ENCODE results near the gene MPST. TPM values are rescaled to one million over a fixed set of nuclear protein-coding genes. Genes with fewer than 3 reads are reported as not detected.
"Not testable (repeated sequence)": the region's sequence is repeated elsewhere in the genome, so short reads cannot be mapped to it uniquely, and the experiment has no call there.

MPST gene
- total RNA-seq, 1 donor from 2014 or later: 36.9 TPM

DNA sequence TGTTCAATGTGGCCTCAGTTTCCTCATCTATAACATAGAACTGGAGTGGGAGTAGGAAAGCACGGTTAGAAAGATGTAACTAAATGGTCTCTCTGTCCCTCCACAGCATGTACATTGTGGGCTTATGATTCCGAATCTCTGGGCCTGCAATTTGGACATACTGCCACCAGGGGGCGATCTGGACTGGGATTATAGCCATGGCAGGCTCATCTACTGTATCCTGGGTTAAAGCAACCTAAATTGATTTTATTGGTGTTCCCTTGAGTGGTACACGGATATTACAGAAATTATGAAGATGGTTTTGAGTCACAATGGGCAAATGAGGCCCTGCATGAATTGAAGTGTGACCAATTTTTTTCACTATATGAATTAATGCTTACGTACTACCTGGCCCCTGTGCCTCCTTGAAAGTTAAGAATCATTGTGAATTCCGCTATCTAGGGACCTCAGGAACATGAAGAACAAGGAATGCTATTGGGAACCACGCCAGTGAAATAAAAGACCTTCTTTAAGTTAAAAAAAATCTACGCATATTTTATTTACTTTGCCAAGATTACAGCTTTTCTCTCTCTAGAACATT lies 33.2 kb upstream of the MPST start:
- TF ChIP-seq, protein P1, sequence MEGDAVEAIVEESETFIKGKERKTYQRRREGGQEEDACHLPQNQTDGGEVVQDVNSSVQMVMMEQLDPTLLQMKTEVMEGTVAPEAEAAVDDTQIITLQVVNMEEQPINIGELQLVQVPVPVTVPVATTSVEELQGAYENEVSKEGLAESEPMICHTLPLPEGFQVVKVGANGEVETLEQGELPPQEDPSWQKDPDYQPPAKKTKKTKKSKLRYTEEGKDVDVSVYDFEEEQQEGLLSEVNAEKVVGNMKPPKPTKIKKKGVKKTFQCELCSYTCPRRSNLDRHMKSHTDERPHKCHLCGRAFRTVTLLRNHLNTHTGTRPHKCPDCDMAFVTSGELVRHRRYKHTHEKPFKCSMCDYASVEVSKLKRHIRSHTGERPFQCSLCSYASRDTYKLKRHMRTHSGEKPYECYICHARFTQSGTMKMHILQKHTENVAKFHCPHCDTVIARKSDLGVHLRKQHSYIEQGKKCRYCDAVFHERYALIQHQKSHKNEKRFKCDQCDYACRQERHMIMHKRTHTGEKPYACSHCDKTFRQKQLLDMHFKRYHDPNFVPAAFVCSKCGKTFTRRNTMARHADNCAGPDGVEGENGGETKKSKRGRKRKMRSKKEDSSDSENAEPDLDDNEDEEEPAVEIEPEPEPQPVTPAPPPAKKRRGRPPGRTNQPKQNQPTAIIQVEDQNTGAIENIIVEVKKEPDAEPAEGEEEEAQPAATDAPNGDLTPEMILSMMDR (IDR thresholded peaks at IDR 0.05): peak; percentile 77
- TF ChIP-seq EZH2 (IDR thresholded peaks at IDR 0.05): no peak
- no peak overlapping the region for H3K4me3 Mint-ChIP-seq
- no peaks in the 10 kb centered on the region for H3F3A ChIP-seq (ENCODE audit: low read depth)
- H3K79me2 ChIP-seq (ENCODE audit: low read depth): no peaks in the 10 kb centered on the region
- peaks cover 20% of the 10 kb centered on the region for H3K9me3 Mint-ChIP-seq
- H3K9me3 ChIP-seq (ENCODE audit: low read depth): peaks cover 7% of the 10 kb centered on the region
- no peak overlapping the region for H3K4me3 ChIP-seq
- H3K27me3 ChIP-seq: peaks cover 17% of the 10 kb centered on the region
- H3K27me3 Mint-ChIP-seq (ENCODE audit: insufficient read depth, low read depth): peaks cover 9% of the 10 kb centered on the region
- H3K9ac ChIP-seq: no peak overlapping the region
- H3K36me3 Mint-ChIP-seq: no peaks in the 10 kb centered on the region
- no peaks in the 10 kb centered on the region for H3K4me1 ChIP-seq
- H3K4me2 ChIP-seq: no peak overlapping the region
- DNase-seq (ENCODE audit: low spot score): peak; percentile 21
- peaks cover 6% of the 10 kb centered on the region for H3K4me1 Mint-ChIP-seq
- H2AFZ ChIP-seq (replicated peaks): no peak overlapping the region
- H4K20me1 ChIP-seq (ENCODE audit: low read depth): no peaks in the 10 kb centered on the region
- H3K27ac ChIP-seq: no peak overlapping the region
- H3K36me3 ChIP-seq: no peaks in the 10 kb centered on the region
- H3K27ac Mint-ChIP-seq: no peak overlapping the region

DNA sequence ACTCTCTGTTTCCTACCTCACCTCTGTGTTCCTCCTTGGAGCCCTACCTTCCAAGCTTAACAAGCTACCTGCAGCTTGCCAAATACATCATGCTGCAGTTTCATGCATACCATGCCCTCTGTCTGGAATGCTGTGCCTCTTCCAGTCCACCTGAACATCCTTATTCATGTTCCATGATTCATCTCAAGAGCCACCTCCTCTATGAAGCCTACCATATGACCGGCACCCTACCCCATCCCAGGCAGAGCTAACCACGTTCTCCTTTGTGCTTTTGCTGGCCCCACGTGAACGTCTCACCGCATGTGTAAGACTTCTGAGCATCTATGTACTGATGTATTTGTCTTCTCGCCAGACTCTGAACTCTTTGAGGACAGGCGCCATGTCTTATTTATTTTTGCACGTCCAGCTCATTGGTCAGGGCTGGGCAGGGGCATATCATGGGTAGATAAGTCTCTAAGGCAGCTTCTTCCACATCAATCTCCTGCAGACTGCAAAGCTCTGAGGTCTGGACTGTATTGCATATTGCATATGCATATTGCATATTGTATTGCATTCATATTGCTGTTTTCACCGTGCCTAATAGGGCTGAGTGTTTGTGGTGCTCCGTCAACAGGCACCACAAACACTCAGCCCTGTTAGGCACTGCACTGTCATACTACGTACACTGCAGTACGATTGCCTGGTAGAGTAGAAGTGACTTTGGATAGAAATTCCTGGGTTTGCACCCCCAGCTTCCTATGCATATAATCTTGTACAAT lies 31.3 kb upstream of the MPST start:
- Histone ChIP-seq H3K9me3 (ENCODE audit: low read depth) (peaks cover 7% of the 10 kb centered on the region), H3F3A (ENCODE audit: low read depth) (no peaks in the 10 kb centered on the region), H3K4me1 (no peaks in the 10 kb centered on the region), H3K4me3 (no peak overlapping the region), H2AFZ (replicated peaks) (no peak overlapping the region), H4K20me1 (ENCODE audit: low read depth) (no peaks in the 10 kb centered on the region), H3K79me2 (ENCODE audit: low read depth) (no peaks in the 10 kb centered on the region), H3K9ac (no peak overlapping the region), H3K27ac (no peak overlapping the region), H3K27me3 (peaks cover 19% of the 10 kb centered on the region), H3K36me3 (no peaks in the 10 kb centered on the region), H3K4me2 (no peak overlapping the region)
- peaks cover 9% of the 10 kb centered on the region for H3K27me3 Mint-ChIP-seq (ENCODE audit: insufficient read depth, low read depth)
- no peak overlapping the region for H3K4me3 Mint-ChIP-seq
- TF ChIP-seq, protein P1 (IDR thresholded peaks at IDR 0.05): no peak
- no peak for TF ChIP-seq EZH2 (IDR thresholded peaks at IDR 0.05)
- no peak for DNase-seq (ENCODE audit: low spot score)
- H3K27ac Mint-ChIP-seq: no peak overlapping the region
- peaks cover 20% of the 10 kb centered on the region for H3K9me3 Mint-ChIP-seq
- H3K4me1 Mint-ChIP-seq: no peaks in the 10 kb centered on the region
- no peaks in the 10 kb centered on the region for H3K36me3 Mint-ChIP-seq

DNA sequence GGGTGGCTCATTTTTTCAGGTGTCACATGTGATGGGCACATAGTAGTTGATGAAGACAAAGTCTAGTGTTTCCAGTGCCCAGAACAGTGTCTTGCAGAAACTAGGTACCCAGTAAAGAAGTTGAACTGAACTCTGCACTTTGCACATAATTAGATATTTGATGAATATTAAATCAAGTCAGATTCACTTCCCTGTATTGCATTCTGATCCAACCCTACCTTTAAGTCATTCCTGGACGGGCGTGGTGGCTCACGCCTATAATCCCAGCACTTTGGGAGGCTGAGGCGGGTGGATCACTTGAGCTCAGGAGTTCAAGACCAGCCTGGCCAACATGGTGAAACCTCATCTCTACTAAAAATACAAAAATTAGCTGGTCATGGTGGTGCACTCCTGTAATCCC lies 30.5 kb upstream of the MPST start:
- not testable (repeated sequence) for H3K9me3 ChIP-seq (ENCODE audit: low read depth); H3K4me1 Mint-ChIP-seq; H3K9ac ChIP-seq; H3K4me1 ChIP-seq; H3K4me3 Mint-ChIP-seq; H3K36me3 ChIP-seq; H3F3A ChIP-seq (ENCODE audit: low read depth); H3K4me3 ChIP-seq; DNase-seq (ENCODE audit: low spot score); H3K36me3 Mint-ChIP-seq; H3K79me2 ChIP-seq (ENCODE audit: low read depth); H3K27ac ChIP-seq; H3K4me2 ChIP-seq; H3K27ac Mint-ChIP-seq; H4K20me1 ChIP-seq (ENCODE audit: low read depth); H3K27me3 Mint-ChIP-seq (ENCODE audit: insufficient read depth, low read depth); H2AFZ ChIP-seq (replicated peaks)
- H3K9me3 Mint-ChIP-seq: peaks cover 20% of the 10 kb centered on the region
- peaks cover 19% of the 10 kb centered on the region for H3K27me3 ChIP-seq

DNA sequence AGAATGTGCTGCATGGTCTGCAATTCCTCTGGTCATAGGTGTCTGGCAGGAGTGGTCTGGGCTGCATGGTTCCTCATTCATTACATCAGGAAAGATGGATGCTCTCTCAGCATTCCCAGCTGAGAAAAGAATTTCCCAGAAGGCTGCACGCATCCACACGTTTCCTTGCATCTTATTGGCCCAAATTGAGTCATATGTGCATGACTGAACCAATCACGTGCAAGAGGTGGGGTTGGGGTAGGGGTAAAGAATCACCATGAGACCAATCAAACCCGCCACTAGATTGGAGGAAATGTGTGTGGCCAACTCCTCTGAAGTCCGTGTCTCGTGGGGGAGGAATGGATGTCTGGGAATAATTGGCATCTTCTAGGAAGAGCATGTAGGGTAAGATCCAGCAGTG lies 29.1 kb upstream of the MPST start:
- no peak overlapping the region for H3K4me3 Mint-ChIP-seq
- Histone ChIP-seq H3K79me2 (ENCODE audit: low read depth) (no peaks in the 10 kb centered on the region), H3K4me2 (no peak overlapping the region), H3F3A (ENCODE audit: low read depth) (no peaks in the 10 kb centered on the region), H3K27me3 (peaks cover 19% of the 10 kb centered on the region), H3K36me3 (no peaks in the 10 kb centered on the region), H3K27ac (no peak overlapping the region), H3K4me3 (no peak overlapping the region), H3K9ac (no peak overlapping the region), H4K20me1 (ENCODE audit: low read depth) (no peaks in the 10 kb centered on the region), H3K9me3 (ENCODE audit: low read depth) (peaks cover 7% of the 10 kb centered on the region), H2AFZ (replicated peaks) (no peak overlapping the region), H3K4me1 (no peaks in the 10 kb centered on the region)
- no peak overlapping the region for H3K27ac Mint-ChIP-seq
- no peaks in the 10 kb centered on the region for H3K4me1 Mint-ChIP-seq
- DNase-seq (ENCODE audit: low spot score): no peak
- peaks cover 6% of the 10 kb centered on the region for H3K27me3 Mint-ChIP-seq (ENCODE audit: insufficient read depth, low read depth)
- TF ChIP-seq, protein P1 (IDR thresholded peaks at IDR 0.05): no peak
- no peak for TF ChIP-seq EZH2 (IDR thresholded peaks at IDR 0.05)
- no peak for TF ChIP-seq EZH2phosphoT487 (IDR thresholded peaks at IDR 0.05)
- H3K9me3 Mint-ChIP-seq: peaks cover 16% of the 10 kb centered on the region
- no peaks in the 10 kb centered on the region for H3K36me3 Mint-ChIP-seq
